Body of pancreas (tissue), 4 donors: ENCODE results near the gene GTPBP2. TPM values are rescaled to one million over a fixed set of nuclear protein-coding genes. Genes with fewer than 3 reads are reported as not detected.
A peak's percentile ranks its signal among the peaks of the same experiment; 100 is the strongest.

ENCODE experiments used
- ATAC-seq: fragments of 150-250 bp; one replicate; pipeline ENCODE4 v1.9.1; 2016
- DNase-seq, 4 donors: peaks; one replicate each; pipeline ENCODE4 v3.0.0-alpha.2; 2019
- H3K27ac ChIP-seq, 4 donors: fragments of 200-600 bp; sonication (generic); 1 replicate in 3 of 4; 2 replicates in 1 of 4; pipeline versions ENCODE4 v1.5.1 to v1.6.1; 2016 to 2019; ENCODE audit warnings: mild to moderate bottlenecking in 1 of 4, mixed read lengths in 1 of 4, moderate library complexity in 1 of 4
- H3K27me3 ChIP-seq, 2 donors: fragments of 200-600 bp; sonication (generic); one replicate each; pipeline ENCODE4 v1.6.0; 2016; ENCODE audit warnings: mild to moderate bottlenecking in 1 of 2
- H3K36me3 ChIP-seq, 2 donors: fragments of 200-600 bp; sonication (generic); replicated peaks in 1 of 2; 2 replicates each; pipeline ENCODE4 v1.5.1; 2016; ENCODE audit warnings: low read depth in 2 of 2; ENCODE audit not compliant: insufficient read depth in 1 of 2
- H3K4me1 ChIP-seq: fragments of 200-600 bp; sonication (generic); one replicate; pipeline ENCODE4 v1.6.0; 2016
- H3K4me3 ChIP-seq, 2 donors: fragments of 200-600 bp; sonication (generic); 1 replicate in 1 of 2; 2 replicates in 1 of 2; pipeline ENCODE4 v1.5.1; 2016 to 2019
- H3K9me3 ChIP-seq, 3 donors: fragments of 200-600 bp; sonication (generic); 1 replicate in 2 of 3; 2 replicates in 1 of 3; pipeline ENCODE4 v1.5.1; 2016
- POLR2A ChIP-seq, 3 donors: fragments of 450-650 bp; IDR thresholded peaks; one replicate each; pipeline ENCODE4 v1.6.1; 2016; ENCODE audit warnings: antibody characterized with exemption in 3 of 3, mild to moderate bottlenecking in 2 of 3
- WGBS, 2 donors: methylation state at CpG; one replicate each; pipeline ENCODE4 v1.1.5; 2017; 5-methylcytosine and 5-hydroxymethylcytosine counted together
- intact Hi-C: fragments of 100-400 bp; cut with DNase I; formaldehyde crosslinking; loops from one replicate; pipeline ENCODE4 v1.15.1; 2023
- total RNA-seq, 2 donors: library from RNA; depleted of rRNA; stranded (reverse); fragments of >200 nt; gene quantifications; one replicate each; pipeline ENCODE4 v1.1.0, GENCODE V29; 2016
- TF ChIP-seq, protein P1 (sequence below), 7 experiments: fragments of 450-650 bp in 4 of 7; fragments of 200-600 bp in 3 of 7; sonication (generic) in 3 of 7; IDR thresholded peaks; one replicate each; pipeline ENCODE4 v1.5.1; 2016 to 2019; ENCODE audit warnings: antibody characterized with exemption in 7 of 7

Gene GTPBP2
- total RNA-seq, 2 donors from 2014 or later = 32.9 to 55.0 TPM

DNA sequence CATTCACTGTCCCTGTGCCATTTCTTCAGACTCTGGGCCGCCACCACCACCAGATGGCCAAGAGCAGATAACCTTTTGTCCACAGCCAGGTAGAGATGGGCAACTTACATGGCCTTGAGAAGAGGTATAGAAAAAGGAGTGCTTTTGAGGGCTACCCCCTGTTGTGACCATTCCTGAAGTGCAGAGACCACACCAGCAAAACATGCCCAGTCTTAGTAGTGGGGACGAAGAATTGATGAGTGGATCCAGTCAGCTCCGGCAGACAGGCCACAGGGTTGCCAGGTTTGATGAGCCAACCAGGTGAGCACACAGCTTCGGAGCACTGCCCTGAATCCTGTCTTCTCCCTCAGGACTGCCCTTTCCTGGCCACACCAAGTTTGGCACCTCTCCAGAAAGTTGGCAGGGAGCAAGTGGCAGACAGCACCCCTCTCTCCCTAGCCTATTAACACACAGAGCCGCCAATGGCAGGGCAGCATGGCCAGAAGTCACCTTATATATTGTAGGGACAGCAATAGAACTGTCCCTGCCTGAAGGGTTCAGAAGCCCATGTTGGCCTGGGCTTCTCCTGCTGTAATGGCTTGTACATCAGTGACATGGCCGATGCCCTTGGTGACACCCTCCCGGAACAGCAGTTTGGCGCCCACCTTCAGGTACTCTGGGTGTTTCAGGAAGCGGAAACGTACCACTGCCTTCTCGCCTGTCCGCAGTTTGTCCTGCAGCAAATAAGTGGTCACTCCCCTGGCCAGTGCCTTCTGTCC is 7.8 kb downstream of the GTPBP2 start:
- Histone ChIP-seq H3K9me3 (no peaks in the 10 kb centered on the region), H3K27me3 (no peaks in the 10 kb centered on the region), H3K27ac (no peak overlapping the region), H3K4me1 (peaks cover 2% of the 10 kb centered on the region), H3K4me3 (no peak overlapping the region), H3K36me3 (peaks cover 0 to 23% of the 10 kb centered on the region in 2 donors)
- DNase-seq (no peak), ATAC-seq (no peak)
- WGBS, 2 donors = 91 to 96% methylated on average over 12 of the region's 12 CpGs
- no peak for TF ChIP-seq POLR2A (IDR thresholded peaks at IDR 0.05)
- TF ChIP-seq, protein P1, sequence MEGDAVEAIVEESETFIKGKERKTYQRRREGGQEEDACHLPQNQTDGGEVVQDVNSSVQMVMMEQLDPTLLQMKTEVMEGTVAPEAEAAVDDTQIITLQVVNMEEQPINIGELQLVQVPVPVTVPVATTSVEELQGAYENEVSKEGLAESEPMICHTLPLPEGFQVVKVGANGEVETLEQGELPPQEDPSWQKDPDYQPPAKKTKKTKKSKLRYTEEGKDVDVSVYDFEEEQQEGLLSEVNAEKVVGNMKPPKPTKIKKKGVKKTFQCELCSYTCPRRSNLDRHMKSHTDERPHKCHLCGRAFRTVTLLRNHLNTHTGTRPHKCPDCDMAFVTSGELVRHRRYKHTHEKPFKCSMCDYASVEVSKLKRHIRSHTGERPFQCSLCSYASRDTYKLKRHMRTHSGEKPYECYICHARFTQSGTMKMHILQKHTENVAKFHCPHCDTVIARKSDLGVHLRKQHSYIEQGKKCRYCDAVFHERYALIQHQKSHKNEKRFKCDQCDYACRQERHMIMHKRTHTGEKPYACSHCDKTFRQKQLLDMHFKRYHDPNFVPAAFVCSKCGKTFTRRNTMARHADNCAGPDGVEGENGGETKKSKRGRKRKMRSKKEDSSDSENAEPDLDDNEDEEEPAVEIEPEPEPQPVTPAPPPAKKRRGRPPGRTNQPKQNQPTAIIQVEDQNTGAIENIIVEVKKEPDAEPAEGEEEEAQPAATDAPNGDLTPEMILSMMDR (IDR thresholded peaks at IDR 0.05) = no peak
- intact Hi-C loops = no loop called here

DNA sequence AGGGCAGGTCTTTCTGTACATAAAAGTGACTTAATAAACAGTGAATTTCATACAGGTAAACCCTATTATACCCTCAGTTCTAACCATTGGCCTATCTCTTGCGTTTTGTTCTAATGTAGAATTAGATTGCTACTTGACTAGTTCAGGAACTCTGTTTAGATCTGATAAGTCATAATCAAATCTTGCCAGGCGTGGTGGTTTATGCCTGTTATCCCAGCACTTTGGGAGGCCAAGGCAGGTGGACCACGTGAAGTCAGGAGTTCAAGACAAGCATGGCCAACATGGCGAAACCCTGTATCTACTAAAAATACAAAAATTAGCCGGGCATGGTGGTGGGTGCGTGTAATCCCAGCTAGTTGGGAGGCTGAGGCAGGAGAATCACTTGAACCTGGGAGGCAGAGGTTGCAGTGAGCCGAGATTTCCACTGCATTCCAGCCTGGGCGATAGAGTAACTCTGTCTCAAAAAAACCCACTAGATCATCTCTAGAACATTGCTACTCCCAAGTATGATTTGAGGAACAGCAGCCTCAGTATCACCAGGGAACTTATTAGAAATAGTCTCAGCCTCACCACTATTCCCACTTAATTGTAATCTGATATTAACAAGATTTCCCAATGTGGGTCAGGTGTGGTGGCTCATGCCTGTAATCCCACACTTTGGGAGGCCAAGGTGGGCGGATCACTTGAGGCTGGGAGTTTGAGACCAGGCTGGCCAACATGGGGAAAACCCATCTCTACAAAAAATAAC is 12.2 kb downstream of the GTPBP2 start:
- H3K36me3 ChIP-seq = peaks cover 0 to 10% of the 10 kb centered on the region in 2 donors
- intact Hi-C loops = no loop called here
- no peaks in the 10 kb centered on the region for H3K9me3 ChIP-seq
- no peaks in the 10 kb centered on the region for H3K27me3 ChIP-seq
- DNase-seq (no peak), ATAC-seq (no peak)
- 88 to 90% methylated on average over 9 of the region's 9 CpGs for WGBS, 2 donors
- H3K4me1 ChIP-seq = no peaks in the 10 kb centered on the region
- H3K4me3 ChIP-seq = no peak overlapping the region
- TF ChIP-seq POLR2A (IDR thresholded peaks at IDR 0.05) = peak in 1 of 3 donors; percentile 6
- TF ChIP-seq, protein P1 (IDR thresholded peaks at IDR 0.05) = no peak
- H3K27ac ChIP-seq = no peak overlapping the region

DNA sequence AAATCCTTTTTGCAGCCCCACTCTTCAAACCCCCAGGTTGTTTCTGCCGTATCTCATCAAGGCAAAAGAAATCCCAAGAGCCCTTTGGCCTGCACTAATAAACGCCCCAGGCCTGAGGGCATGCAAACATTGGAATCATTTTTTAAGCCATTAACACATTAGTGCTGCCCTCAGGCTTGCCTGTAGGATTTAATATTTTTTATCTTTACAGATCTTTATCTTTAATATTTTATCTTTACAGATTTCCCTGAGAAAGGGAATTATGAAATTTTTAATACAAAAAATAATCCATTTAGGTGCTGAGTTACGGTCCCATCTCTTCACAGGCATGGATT is 14.7 kb downstream of the GTPBP2 start:
- TF ChIP-seq, protein P1 (IDR thresholded peaks at IDR 0.05) = no peak
- no peak for TF ChIP-seq POLR2A (IDR thresholded peaks at IDR 0.05)
- Histone ChIP-seq H3K27me3 (no peaks in the 10 kb centered on the region), H3K36me3 (peaks cover 0 to 5% of the 10 kb centered on the region in 2 donors), H3K9me3 (no peaks in the 10 kb centered on the region), H3K4me3 (no peak overlapping the region), H3K27ac (no peak overlapping the region), H3K4me1 (no peaks in the 10 kb centered on the region)
- ATAC-seq (no peak), DNase-seq (no peak)
- WGBS, 2 donors = 80 to 85% methylated on average over 3 of the region's 3 CpGs
- intact Hi-C loops = no loop called here

DNA sequence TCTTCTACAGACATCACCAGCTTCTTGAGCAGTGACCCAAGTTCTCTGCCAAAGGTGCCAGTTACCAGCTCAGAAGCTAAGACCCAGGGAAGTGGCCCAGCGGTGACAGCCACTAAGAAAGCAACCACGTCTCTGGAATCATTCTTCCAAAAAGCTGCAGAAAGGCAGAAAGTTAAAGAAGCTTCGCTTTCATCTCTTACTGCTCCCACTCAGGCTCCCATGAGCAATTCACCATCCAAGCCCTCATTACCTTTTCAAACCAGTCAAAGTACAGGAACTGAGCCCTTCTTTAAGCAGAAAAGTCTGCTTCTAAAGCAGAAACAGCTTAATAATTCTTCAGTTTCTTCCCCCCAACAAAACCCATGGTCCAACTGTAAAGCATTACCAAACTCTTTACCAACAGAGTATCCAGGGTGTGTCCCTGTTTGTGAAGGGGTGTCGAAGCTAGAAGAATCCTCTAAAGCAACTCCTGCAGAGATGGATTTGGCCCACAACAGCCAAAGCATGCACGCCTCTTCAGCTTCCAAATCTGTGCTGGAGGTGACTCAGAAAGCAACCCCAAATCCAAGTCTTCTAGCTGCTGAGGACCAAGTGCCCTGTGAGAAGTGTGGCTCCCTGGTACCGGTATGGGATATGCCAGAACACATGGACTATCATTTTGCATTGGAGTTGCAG is 15.2 kb downstream of the GTPBP2 start:
- WGBS, 2 donors = 88 to 96% methylated on average over 6 of the region's 6 CpGs
- intact Hi-C loops = no loop called here
- no peak overlapping the region for H3K27ac ChIP-seq
- H3K9me3 ChIP-seq = no peaks in the 10 kb centered on the region
- H3K27me3 ChIP-seq = no peaks in the 10 kb centered on the region
- DNase-seq (no peak), ATAC-seq (no peak)
- H3K4me1 ChIP-seq = no peaks in the 10 kb centered on the region
- H3K36me3 ChIP-seq = peaks cover 0 to 5% of the 10 kb centered on the region in 2 donors
- no peak overlapping the region for H3K4me3 ChIP-seq
- TF ChIP-seq POLR2A (IDR thresholded peaks at IDR 0.05) = no peak
- TF ChIP-seq, protein P1 (IDR thresholded peaks at IDR 0.05) = no peak
